ENCODE results near the gene ECHS1.
A peak's percentile ranks its signal among the peaks of the same experiment; 100 is the strongest.
"Not testable (repeated sequence)": the region's sequence is repeated elsewhere in the genome, so short reads cannot be mapped to it uniquely, and the experiment has no call there.

ECHS1 gene

DNA sequence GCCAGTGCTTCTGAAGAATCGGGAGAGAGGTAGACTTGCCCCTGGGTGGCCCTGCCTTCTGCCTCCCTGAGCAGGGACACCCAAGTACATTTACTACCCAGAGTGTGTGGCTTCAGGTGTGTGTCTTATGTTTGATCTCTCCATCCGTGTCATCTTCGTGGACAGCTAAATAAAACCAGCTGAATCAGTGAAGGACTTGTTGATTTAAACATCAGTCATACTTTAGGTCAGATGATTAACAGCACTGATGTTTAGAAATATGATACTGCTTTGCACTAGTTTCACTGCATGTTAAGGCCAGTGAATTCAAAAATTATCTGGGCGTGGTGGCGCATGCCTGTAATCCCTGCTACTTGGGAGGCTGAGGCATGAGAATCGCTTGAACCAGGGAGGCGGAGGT lies 24.8 kb upstream of the ECHS1 start:
- no peak for DNase-seq

DNA sequence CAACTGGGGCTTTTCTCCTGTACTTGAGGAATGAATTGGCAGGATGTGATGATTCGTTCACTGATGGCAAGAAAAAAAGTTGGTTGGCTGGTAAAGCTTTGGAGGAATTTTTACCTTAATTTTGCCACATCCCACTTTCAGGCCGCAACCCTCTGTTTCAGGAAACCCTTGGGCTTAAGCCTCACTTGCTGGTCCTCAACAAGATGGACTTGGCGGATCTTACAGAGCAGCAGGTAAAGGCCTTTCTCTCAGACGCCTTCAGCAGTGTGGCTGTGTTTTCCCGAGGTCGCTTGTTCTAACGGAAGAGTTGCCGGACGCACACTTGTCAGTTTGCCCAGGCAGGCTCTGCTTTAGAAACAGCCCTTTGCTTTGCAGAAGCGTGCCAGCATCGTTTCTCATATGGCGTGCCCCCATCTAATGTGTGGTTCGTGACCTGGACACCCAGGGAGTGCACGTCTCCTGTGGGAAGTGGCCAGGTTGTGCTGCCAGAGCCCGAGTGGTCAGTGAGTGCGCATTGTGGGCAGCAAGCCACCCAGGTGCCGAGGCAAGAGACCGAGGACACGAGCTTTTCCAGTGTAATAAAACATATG lies 23.0 kb upstream of the ECHS1 start:
- no peak for DNase-seq

DNA sequence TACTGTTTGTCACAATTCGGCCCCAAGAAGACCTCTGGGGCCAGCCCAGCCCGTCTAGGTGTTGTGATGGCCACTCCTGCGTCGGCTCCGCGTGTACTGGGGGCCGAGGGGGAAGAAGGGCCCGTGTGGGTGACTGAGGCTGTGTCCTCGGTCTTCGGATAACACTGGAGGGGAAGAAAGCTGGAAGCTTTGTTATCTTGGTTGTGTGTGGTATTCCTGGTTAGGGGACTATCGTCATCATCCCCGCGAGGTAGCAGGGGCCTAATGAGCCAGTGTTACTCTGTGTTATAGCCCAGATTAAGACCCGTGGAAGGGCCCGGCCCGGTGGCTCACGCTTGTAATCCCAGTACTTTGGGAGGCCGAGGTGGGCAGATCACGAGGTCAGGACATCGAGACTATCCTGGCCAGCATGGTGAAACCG lies 21.7 kb upstream of the ECHS1 start:
- DNase-seq: no peak

DNA sequence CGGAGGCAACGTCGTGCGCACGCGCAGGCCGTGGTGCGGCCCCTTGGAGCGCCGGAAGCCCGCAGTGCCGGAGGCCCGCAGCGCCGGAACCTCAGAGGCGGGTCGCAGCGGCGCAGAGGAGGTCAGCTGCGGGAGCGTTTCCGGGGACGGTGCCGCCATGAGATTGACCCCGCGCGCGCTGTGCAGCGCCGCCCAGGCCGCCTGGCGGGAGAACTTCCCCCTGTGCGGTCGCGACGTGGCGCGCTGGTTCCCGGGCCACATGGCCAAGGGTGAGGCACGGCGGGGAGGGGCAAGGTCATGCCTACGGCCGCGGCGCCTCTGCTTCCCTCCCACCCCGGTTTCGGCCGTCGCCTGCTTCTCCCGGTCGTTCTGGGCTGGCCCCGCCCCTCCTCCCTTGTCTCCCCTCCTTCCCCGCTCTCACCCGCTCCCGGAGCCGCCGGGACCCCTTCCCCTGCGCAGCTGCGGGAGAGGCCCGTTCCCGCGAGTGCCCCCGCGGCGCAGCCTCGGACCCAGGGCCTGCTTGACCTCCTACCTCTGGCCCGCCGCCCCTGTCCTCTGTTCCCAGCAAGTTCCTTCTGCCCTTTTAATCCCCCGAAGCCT lies 21.0 kb upstream of the ECHS1 start, which contains the start of gene MTG1:
Gene MTG1 (plus strand): TSS at position 94 of the 600 bp plus-strand sequence. CDS start 64 bp downstream, at position 158.
- peak; percentile 93 for DNase-seq

DNA sequence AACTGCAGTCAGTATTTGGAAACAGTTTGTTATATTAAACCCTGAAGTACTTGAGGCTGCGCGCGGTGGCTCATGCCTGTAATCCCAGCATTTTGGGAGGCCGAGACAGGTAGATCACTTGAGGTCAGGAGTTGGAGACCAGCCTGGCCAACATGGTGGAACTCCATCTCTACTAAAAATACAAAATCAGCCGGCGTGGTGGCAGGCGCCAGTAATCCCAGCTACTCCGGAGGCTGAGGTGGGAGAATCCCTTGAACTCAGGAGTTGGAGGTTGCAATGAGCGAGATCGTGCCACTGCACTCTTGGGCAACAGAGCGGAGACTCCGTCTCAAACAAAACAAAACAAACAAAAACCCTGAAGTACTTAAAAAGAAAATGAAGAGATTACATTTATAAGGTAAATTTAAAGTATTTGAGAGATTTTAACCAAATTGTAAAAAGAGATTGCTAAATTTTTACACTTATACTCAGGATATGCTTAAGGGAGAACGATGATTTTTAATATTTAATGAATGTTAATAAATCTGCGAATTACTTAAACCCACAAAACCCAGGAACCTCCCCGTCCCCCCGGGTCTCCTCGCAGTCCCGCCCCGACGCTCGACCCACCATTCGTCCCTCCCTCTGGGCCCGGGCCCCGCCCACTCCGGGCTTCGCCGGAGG lies 20.4 kb upstream of the ECHS1 start:
- no peak for DNase-seq

DNA sequence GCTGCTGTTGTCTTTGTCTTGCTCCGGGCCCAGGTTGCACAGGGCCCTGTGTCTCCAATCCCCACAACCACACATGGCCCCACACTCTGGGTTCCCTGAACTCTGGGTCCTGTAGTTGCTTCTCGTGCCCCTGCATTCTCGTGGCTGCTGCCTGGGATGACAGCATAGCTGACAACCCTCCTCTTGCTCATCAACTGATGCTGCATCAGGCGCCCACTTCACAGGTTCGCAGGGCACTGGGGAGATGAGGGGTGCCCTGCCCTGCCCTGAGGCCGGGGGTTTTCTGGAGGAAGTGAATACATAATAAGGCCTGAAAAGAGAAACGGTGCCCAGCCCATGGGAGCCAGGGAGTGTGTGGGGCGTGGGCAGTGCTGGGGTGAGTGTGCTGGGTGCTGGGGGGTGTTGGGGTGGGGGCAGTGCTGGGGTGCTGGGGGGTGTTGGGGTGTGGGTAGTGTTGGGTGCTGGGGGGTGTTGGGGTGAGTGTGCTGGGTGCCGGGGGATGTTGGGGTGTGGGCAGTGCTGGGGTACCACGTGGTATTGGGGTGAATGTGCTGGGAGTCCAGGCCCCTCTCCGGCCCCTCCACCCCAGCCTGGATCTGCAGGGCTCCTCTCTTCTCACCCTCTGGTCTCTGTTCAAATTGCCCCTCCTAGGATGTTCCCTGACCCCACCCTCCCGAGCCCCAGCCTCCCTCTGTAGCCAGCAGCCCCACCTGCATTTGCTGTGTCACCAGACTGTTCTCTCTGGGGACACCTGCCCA lies 18.8 kb upstream of the ECHS1 start:
- DNase-seq: no peak

DNA sequence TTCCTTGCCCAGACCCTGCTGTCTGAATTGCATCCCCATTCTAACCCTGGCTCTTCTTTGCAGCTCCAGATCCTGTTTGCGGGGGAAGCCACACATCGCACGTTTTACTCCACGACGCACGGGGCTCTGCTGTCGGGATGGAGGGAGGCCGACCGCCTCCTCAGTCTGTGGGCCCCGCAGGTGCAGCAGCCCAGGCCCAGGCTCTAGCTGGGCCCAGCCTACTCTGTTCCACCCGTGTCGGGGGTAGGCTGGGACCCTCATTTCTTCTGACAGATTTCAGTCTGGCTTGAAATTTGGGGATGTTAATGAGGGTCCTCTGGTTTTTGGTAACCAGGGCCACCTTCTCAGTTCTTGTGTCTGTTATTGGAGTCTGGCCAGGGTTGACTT lies 18.1 kb upstream of the ECHS1 start:
- DNase-seq: no peak

DNA sequence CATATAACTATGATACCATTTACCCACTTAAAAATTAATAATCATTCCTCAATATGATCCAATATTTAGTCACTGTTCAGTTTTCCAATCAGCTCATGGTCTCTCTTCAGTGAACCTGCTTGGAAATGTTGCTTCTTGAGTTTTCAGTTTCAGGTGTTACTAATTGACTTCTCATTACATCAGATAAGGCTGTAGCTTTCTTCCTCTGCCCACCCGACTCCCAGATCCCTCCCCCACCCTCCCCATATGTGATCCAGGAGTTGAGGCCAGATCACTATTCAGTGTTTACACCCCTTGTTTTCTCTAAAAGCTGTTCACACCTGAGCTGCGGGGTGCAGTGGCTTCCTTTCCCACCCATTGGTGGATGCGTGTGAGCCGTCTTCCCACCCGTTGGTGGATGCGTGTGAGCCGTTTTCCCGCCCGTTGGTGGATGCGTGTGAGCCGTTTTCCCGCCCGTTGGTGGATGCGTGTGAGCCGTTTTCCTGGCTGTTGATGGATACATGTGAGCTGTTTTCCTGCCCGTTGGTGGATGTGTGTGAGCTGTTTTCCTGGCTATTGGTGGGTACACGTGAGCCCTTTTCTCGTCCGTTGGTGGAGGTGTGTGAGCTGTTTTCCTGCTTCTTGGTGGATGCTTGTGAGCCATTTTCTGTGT lies 17.6 kb upstream of the ECHS1 start:
- DNase-seq: no peak

DNA sequence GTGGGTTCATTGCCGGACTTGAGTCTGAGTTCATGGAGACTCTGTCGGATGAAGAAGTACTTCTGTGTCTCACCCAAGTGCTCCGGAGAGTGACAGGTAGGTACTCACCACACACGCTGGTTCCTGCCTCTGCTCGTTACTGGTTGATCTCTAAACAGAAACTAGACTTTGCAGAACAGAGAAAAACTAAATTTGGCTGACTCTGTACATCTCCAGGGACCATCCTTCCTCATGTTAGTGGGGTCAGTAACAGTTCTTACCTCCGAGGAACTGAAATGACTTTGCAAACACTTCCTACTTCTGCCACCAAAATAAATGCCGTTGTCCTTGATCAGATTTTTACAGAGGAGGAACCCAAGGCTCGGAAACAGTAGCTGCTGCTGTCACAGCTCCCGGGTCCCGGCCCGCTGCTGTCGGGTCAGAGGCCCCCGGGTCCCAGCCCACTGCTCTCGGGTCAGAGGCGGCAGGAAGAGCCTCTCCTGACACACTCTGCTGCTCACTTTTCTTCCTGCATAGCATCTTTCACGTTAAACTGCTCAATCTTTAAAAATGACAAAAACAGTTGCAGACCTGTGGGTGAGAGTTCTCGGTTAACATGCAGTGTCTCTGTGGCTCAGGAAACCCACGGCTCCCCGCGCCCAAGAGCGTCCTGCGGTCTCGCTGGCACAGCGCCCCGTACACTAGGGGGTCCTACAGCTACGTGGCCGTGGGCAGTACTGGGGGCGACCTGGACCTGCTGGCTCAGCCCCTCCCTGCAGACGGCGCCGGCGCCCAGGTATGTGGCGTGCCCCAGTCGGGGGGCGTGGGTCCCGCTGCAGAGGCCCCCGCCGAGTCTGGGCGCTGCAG lies 16.0 kb upstream of the ECHS1 start:
- no peak for DNase-seq

DNA sequence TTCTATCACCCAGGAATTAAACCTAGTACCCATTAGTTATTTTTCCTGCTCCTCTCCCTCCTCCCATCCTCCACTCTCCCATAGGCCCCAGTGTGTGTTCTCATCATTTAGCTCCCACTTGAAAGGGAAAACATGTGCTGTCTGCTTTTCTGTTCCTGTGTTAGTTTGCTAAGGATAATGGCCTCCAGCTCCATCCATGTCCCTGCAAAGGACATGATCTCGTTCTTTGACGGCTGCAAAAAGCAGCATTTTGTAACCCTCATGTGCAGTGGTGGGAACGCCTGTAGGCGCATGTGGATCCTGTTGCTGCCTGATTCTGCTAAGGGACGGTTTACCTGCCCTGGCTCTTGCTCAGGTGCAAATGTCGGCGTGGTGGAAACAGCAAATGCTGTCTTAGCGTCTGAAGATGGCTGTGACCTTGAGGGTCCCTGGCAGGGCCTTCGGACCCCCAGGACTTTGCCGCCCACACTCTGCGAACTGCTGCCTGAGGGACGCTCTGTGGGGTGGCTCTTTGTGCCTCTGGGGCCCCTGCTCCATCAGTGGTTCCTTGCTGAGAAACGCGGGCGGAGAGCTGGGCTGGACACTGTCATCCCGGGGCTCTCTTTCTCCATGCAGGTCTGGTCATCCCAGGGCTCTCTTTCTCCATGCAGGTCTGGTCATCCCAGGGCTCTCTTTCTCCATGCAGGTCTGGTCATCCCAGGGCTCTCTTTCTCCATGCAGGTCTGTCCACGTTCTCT lies 15.2 kb upstream of the ECHS1 start:
- no peak for DNase-seq

DNA sequence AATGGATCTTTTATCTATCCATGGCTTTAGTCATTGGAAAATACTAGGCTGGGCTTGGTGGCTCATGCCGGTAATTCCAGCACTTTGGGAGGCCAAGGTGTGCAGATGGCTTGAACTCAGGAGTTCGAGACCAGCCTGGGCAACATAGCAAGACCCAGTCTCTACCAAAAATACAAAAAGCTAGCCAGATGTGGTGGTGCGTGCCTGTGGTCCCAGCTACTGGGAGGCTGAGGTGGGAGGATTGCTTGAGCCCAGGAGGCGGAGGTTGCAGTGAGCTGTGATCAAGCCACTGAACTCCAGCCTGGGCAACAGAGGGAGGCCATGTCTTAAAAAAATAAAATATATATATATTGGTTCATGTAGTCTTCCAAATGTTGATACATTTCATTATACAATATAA lies 13.8 kb upstream of the ECHS1 start:
- DNase-seq: not testable (repeated sequence)

DNA sequence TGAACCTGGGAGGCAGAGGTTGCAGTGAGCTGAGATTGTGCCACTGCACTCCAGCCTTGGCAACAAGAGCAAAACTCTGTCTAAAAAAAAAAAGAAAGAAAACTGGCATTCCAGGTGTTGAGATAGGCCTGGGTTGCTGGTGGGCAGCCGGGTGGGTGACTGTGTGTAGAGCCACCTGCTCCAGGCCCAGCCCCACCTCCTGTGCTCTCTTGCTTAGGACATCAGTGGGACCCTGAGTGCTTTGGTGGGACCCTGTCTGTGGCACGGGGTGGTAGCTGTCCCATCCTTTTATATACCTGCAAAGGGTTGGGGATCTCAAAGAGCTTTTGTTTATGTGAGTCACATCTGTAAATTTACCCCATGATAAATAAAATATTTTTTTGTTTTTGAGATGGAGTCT lies 12.1 kb upstream of the ECHS1 start:
- DNase-seq: no peak

DNA sequence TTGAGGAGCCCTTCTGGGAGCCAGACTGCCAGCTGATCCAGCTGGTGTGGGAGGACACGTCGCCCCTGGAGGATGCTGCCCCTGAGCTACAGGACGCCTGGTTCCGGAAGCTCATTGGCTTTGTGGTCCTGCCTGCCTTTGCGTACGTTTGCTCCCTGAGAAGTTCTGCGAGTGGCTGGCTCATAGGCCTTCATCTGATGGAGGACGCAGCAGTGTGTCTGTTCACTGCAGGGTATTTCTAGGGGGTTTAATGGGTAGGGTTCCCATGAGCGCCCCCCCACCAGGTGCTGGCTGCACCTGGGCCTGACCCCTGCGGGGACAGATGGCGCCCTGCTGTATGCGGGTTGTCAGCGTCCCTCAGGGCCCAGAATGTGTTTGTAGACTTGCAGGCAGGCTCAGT lies 10.9 kb upstream of the ECHS1 start:
- no peak for DNase-seq

DNA sequence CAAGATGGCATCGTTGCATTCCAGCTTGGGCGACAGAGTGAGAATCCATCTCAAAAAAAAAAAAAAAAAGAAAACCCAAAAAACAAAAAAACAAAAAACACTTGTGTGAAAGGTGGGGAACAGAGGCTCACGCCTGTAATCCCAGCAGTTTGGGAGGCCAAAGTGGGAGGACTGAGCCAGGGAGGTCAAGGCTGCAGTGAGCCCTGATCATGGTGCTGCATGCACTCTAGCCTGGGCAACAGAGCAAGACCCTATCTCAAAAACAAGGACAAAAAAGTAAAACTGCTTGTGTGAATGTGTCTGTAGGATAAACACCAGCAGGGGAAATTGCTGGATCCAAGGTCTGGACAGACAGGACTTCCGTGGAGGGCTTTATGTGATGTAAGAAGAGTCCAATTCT lies 10.4 kb upstream of the ECHS1 start:
- DNase-seq: no peak

DNA sequence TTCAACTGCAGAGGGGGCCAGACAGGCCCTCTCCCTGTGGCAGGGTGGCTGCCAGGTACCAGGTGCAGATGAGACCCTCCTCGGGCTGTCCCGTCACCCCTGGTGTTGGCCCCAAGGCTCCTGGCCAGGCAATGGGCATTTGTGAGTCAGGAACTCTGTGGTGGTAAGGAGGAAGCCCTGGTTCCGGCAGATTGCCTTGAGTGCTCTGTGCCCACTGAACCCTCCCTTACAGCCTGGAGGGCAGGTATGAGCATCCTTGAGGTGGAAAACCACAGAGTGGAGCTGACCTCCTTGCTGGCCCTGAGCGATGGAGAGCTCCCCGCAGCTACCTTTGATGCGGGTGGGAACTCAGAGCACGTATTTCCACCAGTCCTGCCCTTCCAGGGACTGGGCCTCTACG lies 7.9 kb upstream of the ECHS1 start:
- no peak for DNase-seq

DNA sequence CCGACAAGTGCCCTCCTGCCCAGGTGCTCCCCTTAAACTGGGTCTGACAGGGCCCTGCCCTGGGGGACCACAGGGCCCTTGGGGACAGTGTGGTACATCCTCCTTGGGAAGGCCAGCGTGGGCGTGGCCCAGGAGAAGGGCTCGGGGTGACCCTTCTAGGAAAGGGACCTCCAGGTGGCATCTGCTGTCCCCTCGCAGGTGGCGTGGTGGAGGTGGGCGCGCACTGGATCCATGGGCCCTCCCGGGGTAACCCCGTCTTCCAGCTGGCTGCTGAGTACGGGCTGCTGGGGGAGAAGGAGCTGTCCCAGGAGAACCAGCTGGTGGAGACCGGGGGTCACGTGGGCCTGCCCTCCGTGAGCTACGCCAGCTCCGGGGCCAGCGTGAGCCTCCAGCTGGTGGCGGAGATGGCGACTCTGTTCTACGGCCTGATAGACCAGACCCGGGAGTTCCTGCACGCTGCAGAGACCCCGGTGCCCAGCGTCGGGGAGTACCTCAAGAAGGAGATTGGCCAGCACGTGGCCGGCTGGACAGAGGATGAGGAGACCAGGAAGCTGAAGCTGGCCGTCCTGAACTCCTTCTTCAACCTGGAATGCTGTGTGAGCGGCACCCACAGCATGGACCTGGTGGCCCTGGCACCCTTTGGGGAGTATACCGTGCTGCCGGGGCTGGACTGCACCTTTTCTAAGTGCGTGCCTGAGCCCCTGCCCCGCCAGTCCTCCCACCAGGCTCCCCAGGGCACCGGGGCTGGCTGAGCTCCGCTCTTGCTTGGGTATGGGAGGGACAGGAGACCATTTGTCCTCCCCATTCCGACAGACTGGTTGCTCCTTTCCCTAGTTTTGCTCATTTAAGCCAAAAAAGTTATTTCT lies 6.9 kb upstream of the ECHS1 start:
- DNase-seq: no peak

DNA sequence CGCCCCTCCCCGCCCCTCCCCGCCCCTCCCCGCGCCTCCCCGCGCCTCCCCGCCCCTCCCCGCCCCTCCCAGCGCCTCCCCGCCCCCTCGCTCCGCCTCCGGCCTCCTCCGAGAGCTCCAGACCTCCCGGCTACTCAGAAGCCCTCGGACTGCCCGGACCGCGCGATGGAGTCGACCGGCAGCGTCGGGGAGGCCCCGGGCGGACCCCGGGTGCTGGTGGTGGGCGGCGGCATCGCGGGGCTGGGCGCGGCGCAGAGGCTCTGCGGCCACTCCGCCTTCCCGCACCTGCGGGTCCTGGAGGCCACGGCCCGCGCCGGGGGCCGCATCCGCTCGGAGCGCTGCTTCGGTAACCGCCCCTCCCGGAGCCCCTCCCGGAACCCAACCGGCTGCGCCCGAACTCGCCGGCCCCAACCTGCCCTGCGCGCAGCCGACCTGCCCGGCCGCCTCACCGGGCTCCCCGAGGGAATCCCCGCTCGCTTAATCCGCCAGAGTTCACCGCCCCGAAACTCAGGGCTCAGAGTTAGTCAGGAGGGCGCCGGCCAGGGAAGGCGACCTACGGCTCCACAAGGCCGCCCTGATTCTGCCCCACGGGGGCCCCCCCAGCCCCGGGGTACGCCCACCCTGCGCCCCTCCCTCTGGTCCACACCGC lies 6.1 kb upstream of the ECHS1 start, which contains the start of gene PAOX:
Gene PAOX (plus strand): TSS at position 111 of the 649 bp plus-strand sequence. CDS start 55 bp downstream, at position 166.
- DNase-seq: peak; percentile 19

DNA sequence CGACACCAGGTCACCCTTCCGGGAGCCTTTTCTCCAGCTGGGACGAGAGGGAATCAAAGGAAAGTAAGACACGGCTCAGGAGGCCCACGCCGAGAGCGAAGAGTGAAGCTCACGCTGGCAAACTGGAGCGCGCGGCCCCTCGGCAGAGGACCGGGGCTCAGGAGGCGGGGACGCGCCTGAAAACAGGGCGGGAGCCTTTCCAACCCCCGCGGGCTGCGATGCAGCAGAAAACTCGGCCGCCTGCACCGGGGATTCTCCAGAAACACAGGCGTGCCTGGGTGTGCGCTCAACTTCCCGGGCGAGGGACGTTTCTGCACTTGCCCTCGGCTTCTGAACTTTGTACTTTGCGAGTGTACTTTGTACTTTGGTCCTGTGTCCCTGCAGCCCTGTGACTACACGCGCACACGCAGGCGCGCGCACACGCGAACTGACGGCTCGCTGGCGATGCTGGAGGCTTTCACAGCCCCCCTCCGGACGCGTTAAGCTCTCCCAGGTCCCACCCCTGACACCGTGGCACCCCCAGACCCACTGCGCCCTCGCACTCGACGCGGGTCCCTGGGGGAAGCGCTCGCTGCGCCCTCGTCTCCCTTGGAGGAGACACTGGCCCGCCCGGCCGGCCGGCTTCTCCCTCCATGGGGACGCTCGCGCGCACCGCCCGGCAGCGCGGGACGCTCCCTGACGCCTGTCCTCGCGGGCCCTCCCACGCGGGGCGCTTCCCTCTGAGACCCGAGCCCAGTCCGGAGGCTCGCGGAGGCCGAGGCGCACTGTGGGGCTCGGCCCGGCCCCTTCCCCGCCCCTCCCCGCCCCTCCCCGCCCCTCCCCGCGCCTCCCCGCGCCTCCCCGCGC lies 5.3 kb upstream of the ECHS1 start:
- peak; percentile 43 for DNase-seq

DNA sequence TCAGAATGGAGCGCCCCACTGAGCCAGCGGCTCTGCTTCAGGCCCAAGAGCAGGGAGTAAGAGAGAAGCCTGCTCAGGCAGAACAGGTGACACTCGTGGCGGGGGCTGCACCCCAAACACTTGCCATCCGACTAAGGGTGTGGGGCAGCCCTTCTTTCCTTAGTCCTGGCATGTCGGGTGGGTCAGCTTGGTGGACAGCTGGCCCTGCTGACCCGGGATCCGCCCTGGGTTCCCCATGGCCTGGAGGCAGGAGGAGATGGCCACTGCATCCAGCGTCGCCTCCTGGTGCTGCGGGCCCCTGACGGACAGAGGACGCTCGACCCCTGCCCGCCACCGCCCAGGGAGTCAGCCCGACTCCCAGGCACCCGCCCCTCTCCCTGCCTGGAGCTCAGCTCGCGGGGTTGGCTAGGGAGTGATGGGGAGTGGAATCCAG lies 4.7 kb upstream of the ECHS1 start:
- no peak for DNase-seq

Data from NCI-H345 (cell line).